T-helper 9 cell (primary cell): ENCODE data around the gene AAK1.
A peak's percentile ranks its signal among the peaks of the same experiment; 100 is the strongest.
"Not testable (repeated sequence)": the region's sequence is repeated elsewhere in the genome, so short reads cannot be mapped to it uniquely, and the experiment has no call there.

Source experiments
- DNase-seq: peaks from one replicate; pipeline ENCODE4 v3.0.0-alpha.2; 2020

The AAK1 gene

DNA sequence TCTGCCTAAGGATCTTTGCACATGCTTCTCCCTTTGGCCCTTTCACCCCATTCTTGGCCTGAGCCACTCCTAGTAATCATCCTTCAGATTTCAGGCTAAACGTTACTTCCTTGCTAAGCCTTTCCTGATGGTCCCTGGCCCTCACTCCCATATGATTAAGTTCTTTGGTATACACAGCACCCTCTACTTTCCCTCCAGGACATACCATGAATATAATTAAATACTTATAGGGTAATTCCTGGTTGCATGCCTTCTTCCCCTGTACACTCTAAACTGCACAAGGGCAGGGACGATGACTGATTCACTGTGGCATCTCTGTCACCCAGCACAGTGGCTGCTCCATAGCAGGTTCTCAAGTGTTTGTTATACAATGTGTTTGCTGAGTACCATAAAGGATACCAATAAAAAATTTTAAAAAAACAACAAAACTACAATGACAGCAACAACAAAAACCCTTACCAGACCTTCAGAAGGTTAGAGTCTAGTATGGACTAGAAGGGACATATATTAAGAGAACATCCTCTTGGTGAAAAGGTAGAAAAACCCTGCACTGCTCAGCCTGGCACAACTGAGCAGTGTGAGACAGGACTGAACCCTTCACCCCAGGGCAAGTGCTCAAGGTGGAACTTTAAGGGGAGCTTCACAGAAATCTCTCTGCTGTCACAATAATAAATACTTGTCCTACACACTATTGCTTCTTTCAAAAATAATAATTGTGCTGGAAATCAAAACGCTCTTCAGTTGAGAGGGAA is 76.2 kb downstream of the AAK1 start:
- no peak for DNase-seq

DNA sequence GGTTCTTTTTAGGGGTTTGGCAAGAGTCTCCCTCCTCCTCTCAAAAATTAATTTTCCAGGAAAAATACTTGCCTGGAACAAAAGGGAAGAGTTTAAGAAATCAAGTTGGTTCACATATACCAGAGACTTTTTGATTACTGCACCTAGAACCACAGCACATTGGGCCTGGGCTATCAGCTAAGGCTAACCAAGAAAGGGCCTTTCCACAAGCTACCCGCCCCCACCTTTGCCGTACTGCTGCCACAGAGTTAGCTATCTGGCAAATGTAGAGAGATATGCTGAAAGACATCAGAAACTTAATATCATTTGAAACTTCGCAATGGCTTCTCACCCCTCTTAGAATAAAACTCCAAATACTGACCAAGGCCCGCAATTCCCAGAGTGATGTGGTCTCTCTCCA is 76.9 kb downstream of the AAK1 start:
- DNase-seq: no peak

DNA sequence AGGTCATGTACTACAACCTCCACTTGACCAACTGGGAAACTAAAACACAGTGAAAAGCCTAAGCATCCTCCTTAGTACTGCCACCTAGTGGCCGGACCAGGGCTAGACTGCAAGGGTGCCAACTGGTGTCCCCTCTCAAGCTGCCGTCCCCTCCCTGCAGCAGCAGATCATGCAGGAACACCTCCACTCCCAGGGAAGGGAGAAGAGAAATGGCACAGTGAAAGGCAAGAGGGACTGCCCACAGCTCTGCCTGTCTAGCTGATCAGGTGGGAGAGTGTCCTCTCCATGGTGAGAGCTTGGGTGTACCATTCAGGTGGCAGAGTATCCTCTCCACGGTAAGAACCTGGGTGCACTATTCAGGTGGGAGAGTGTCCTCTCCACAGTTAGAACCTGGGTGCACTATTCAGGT is 78.1 kb downstream of the AAK1 start:
- peak; percentile 71 for DNase-seq

DNA sequence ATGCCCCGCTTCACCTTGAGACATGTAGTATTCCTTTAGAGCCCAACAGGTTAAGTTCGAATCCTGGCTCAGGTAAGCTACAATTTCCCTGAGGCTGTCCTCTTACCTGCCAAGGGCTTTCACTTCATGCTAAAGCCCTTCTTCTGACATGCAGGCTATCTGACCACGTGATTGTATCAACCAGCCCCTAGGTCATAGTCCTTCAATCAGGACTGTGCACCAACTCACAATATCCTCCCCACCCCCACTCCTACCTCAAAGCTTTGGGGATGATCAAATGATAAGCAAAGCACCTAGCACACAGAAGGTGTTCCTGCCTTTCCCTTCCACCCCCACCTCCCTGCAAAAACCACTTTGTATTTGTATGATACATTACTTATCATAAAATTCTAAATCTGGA is 78.9 kb downstream of the AAK1 start:
- DNase-seq: no peak

DNA sequence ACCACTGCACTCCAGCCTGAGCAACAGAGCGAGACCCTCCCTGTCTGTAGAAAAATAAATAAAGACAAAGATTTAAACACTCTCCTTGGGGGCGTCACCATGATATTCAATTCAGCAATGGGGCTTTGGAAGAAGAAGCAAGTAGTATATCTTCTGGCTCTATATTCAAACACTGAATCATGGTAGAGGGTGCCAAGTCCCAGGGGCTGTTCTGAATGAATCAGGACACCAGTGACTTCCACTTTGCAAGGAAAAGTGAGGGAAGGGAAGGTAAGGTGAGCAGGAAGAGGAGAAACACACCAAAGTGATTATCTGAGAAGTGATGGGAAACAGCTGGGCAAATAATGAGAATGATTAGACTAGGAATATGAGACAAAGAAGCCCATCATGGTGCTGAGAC is 80.5 kb downstream of the AAK1 start:
- DNase-seq: no peak

DNA sequence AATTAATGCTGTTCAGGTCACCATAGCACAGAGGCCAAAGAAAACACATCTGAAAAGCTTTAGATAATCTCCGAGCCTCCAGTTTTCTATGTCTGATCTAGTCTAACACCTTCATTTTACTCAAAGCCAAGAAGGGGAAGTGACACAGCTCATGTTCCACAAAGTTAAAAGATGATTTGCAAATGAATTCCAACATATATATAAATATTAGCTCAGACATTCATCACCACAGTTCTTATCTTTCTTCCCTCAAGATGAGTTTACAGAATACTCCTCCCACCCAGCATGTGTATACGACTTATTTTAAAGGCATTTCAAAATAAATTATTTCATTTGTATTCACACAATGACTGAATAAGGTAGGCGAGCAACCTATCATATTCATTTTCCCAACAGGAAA is 82.4 kb downstream of the AAK1 start:
- no peak for DNase-seq

DNA sequence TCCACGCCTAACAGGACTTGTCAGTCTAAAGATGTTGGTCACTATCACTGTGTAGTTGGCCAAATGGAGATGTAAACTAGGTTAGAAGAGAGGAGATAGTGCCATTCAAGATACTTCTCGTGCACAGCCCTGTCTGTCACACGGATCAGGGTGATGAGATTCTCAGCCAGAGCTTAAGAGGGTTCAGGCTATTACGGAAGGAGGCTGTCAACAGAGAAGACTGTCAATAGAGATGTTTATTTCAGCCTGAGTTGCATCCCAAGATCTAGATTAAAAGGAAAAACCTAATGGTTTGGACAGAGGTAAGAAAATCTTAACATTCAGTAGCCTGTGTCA is 83.4 kb downstream of the AAK1 start:
- no peak for DNase-seq

DNA sequence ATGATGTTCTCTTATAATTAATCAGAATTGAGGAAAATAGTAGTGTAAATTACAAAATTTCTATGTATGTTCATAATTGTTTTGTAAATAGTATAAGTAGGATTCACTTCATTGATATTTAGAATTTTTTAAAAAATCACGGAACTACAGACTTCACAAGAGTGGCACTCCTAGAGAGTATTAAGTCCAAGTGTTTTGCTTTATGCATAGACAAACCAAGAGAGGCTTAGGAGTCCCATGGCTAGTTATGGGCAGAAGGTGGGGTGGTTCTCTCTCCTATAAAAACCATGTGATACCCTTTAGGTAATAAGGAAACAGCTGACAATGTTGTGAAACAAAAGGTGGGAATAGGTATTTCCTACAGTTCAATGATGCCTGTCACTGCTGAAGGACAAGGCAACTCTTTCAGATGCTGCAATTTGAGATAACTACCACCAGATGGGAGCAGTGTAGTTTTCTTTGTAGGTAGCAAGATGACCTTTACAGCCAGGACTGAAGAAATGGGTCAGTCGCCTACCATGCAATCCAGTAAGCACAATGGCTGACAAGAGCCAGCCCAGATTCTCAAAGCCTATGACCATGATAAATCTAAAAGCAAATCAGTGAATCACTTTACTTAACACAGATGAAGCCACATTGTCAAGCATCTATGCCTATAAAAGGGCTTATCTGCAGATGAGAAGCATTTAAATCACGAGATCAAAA is 83.9 kb downstream of the AAK1 start:
- DNase-seq: no peak

DNA sequence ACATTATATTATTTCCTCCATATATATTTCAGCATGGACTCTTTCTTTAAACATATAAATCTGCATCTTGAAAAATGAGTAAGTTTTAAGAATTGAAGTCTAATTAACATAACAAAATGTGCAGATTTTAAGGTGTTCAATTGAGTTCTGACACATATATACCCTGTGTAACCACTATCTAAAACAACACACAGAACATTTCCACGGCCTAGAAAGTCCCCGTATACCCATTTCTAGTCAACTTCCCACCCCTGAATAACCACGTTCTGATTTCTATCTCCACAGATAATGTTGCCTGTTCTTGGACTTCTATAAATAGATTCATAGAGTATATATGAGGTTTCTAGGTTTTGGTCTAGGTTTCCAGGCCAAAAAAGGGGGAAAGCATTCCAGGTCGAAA is 87.5 kb downstream of the AAK1 start:
- DNase-seq: no peak

DNA sequence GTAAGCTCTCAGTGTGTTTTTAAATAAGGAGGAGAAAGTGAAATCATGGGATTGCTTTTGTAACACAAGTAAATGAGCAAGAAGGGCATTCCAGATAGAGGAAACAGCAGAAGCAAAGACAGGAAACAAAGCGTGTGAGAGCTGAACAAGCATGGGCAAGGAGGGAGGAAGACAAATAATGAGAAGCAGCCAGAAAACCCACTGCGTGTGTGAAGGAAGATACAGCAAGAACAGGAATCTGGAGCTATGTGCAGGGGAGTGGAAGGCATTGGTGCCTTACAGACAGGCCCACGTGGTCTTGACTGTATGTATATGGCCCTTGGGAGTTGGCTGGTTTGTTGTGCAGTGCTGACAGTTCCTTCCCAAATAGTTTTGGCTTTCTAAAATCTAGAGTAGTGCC is 88.6 kb downstream of the AAK1 start:
- no peak for DNase-seq

DNA sequence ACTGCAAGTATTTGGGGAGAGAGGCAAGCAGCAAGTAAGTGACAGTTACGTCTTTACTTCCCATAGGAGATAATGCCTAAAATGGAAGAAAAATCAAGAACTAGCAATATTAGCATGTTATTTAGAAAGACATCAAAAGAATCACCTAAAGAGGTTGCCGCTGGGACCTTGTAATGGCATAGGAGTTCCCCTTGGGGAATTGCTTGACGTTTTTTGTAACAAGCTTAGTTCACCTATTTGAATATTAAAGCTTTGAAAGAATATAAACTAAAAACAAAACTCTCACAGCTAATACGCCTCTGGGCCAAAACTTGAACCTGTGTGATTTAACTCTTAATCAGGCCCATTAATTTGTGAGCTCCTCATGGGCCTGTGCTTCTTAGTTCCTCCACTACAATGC is 89.0 kb downstream of the AAK1 start:
- no peak for DNase-seq

DNA sequence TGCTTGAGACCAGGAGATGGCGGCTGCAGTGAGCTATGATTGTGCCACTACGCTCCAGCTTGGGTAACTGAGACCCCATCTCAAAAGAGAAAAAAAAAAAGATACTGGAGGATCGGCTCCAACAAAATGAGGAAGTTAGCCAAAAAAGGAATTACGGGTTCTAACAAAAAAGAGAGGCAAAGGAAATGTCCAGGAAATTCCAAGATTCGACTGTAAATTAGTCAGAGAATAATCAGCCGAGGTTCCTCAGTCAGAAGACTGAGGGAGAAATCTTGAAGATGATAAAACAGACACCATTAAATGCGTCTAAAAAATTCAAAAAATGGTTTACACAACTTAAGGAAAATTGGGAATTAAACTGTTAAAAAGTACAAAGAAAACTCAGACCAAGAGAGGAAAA is 89.5 kb downstream of the AAK1 start:
- no peak for DNase-seq

DNA sequence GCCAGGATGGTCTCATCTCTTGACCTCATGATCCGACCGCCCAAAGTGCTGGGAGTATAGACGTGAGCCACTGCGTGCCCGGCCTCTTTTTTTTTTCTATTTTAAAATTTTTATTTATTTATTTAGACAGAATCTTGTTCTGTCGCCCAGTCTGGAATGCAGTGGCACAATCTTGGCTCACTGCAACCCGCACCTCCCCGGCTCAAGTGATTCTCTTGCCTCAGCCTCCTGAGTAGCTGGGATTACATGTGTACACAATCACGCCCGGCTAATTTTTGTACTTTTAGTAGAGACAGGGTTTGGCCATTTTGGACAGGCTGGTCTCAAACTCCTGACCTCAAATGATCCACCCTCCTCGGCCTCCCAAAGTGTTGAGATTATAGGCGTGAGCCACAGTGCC is 93.0 kb downstream of the AAK1 start:
- DNase-seq: not testable (repeated sequence)

DNA sequence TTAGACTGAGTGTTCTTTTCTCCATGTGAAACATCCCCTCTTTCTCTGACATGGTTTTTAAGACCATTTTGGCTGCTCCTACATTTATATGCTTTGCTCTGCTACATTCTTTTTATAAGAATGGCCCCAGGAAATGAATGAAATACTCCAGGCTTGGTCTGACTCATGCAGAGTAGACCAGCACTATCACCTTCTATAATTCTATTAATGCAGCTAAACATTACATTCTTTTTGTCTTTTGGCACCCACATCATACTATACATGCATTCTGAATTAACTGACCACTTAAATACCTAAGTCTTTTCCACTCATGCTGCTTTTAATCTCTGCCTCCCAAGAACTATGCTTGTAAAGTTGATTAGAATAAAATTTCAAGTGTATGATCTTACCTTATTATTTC is 94.1 kb downstream of the AAK1 start:
- DNase-seq: no peak

DNA sequence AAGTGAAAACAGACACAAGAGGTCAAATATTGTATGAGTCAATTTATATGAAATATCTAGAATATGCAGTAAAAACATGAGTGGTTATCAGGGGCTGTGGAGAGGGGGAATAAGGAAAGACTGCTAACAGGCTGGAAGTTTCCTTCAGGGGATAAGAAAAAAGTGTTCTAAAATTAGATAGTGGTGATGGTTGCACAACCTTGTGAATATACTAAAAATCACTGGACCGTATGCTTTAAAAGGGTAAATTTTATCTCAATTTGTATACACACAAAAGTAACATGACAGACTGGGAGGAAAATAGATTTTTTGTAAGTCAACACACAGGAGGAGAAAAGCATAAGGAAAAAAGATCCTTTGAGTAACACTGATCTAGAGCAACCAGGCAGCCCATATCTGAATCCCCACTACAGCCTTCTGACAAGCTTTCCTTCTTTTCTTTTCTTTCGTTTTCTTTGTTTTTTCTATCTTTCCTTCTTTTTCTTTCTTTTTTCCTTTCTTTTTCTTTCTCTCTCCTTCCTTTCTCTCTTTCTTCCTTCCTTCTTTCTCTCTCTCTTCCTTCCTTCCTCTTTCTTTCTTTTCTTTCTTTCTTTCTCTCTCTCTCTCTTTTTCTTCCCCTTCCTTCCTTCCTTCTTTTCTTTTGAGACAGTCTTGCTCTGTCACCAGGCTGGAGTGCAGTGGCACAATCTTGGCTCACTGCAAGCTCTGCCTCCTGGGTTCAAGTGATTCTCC is 95.4 kb downstream of the AAK1 start:
- no peak for DNase-seq

DNA sequence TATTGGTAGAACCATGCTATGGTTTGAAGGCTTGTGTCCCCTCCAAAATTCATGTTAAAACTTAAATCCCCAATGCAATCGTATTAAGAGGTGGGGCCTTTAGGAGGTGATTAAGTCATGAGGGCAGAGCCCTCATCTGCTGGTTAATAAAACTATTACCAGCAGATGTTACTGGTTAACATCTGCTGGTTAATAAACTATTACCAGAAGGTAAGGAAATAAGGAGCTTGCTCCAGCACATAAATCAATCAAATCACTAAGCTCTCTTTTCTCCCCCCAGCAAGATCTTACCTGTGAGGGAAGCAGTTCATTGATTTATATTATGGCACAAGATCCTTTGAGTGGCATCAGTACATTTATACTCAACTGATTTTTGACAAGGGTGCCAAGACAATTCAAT is 96.9 kb downstream of the AAK1 start:
- DNase-seq: no peak

DNA sequence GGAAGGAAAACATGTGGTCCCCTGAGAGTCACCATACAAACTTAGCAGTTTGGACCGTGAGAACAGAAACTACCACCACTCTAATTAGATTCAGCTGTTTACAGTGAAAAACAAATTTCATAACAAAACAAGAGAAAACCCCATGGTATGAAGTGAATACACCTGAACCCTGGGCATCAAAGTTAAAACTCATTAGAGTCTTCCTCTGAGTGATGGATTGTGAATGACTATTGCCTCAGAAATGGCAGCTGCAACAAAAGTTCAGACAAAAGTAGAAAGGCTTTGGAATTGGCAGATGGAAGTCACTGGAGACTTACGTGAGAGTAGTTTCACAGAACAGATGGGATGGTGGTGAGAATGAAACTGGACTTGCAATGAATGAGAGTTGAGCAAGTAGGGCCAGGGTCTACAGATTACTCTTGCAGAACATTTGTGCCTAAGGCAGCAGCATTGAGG is 98.0 kb downstream of the AAK1 start:
- no peak for DNase-seq

DNA sequence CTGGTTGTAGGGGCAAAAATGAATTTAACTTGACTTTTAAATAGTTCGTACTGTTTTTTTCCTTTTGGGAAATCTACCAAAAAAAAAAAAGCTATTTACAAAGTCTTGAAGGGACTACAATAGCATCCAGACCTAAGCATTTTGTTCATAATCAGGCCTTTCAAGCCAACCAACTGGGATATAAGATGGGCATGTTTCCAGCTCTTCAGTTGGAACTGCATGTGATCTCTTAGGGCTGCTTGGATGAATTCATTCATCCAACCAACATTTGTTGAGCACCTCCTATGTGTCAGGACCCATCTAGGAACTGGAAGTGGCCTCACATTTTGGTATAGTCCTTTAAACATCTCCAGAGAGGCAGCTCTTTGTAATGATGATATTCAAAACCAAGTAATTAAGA is 98.6 kb downstream of the AAK1 start:
- no peak for DNase-seq

DNA sequence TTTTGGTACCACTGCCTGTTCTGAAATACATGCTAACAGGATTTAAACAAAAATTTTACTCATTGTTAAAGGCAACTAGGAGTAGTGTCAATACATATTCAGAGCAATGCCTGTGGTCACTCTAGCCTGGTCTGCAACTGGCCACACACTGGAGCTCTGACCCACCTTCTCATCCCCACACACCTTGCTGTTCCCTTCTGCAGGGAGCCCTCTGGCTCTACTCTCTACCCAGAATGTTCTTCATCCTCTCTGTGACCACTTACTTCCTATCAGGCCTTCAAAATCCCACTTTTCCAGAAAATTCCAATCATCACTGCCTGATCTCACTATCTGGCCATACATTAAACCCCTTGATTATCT is 104.0 kb downstream of the AAK1 start:
- DNase-seq: no peak

DNA sequence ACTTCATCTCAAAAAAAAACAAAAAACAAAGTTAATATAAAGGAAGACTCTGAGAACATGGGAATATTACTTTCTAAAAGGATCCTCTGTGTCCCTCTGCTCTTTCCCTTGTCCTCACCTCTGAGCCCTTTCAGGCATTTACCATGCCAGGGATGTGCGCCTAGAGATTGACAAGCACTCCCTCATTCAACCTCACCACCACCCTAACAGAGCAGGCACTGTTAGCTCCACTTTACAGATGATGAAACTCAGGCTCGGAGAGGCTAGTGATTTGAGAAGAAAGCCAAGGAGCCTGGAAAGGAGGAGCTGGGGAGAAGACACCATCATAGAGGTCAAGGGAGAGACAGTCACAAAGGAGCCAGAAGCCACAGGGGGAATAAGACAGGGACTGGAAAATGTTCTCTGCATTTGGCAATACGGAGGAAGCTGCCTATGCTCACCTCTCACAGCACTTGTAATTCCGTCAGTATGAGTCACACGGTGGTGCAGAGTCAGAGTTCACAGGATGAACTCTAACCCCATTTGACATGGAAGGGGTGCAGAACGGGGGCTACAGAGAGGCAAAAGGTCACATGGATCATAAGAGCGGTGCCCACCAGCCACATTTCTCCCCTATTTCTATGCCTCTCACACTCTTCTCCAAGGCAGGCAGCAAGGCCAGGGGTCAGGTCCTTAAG is 104.5 kb downstream of the AAK1 start:
- DNase-seq: no peak

DNA sequence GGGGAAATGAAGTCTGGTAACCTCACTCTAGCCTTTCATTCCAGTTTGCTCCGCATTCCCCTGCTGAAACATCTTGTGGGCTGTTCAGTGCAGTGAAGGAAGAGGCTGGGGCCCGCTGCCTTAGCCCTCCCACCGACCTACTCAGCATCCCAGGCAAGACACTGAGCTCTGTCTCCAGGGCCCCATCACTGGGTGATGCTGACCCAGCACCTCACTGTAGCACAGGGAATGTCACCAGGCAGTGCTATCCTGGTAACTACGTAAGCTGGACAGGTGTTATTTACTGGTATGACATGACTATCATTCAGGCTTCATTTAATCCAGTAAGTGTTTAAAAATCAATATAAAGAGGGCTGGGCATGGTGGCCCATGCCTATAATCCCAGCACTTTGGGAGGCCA is 105.3 kb downstream of the AAK1 start:
- no peak for DNase-seq

DNA sequence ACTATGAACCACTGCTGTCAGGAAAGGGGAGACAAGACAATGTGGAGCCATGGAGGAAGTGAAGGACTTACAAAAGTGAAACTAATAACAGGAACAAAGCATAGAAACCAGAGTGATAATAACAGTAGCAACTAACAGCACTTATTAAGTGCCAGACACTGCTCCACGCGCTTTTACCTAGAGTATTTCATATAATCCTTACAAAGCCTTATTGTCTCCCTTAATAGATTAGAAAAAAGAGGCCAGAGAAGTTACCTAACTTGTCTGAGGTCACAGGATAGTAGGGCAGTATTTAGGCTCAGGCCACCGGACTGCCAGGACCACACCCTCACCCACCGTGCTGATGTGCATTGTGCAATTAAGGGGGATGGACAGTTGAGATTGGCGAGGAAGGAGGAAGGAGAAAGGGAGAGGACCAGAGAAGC is 107.7 kb downstream of the AAK1 start:
- no peak for DNase-seq

DNA sequence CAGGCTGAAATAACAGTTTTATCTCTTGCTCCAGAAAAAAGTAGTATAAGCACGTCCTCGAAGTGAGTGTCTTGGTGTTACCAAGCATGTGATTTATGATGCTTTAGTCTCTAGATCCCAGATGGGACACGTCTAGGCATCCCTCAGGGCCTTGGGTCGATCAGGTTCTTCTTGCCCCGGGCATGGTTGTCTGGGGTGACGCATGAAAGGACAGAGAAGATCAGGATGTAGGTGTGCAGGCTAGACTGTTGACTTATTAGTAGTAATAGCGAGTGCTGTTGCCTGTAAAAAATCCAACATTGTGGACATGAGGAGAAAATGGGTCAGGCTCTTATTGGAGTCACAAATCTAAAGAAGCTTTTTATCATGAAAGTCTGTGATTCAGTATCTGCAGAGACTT is 112.4 kb downstream of the AAK1 start:
- no peak for DNase-seq

DNA sequence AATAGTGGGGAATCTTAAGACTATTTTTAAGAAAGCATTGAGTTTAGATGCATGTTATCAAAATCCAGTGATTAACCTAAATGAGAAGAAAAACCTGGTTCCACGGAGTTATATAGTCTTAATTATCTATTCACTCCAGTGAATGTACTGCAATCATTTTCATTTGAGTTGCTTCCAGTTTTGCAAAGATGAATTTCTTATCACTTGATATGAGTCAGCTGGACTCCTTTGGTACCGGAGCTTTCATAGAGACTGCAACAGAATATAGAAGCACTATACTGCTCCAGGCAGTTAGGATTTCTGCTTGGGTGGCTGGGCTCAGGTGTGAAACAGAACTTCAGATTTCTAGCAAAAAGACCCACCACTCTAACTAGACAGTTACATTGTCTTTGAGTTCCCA is 114.1 kb downstream of the AAK1 start:
- DNase-seq: no peak
